Neural cell (in vitro differentiated cells): Measurements from ENCODE around the gene ECM2.
"Not testable (repeated sequence)": the region's sequence is repeated elsewhere in the genome, so short reads cannot be mapped to it uniquely, and the experiment has no call there.

Experiments used
- EP300 ChIP-seq: fragments of 450-650 bp; conservative IDR thresholded peaks from 2 replicates; pipeline ENCODE4 v1.6.1; 2014; ENCODE audit warnings: antibody characterized with exemption, mild to moderate bottlenecking, moderate library complexity; ENCODE audit not compliant: poor library complexity, severe bottlenecking
- EZH2 ChIP-seq: fragments of 200-600, 300-800 bp; shearing (Covaris generic), sonication (generic); IDR thresholded peaks from 2 replicates; pipeline ENCODE4 v1.6.1; 2014; ENCODE audit warnings: antibody characterized with exemption, low read length, borderline replicate concordance, mild to moderate bottlenecking; ENCODE audit not compliant: insufficient read depth, poor library complexity, severe bottlenecking
- RAD21 ChIP-seq: fragments of 450-650 bp; conservative IDR thresholded peaks from 2 replicates; pipeline ENCODE4 v1.6.1; 2014; ENCODE audit warnings: antibody characterized with exemption, mild to moderate bottlenecking, moderate library complexity
- SMC3 ChIP-seq: fragments of 450-650 bp; conservative IDR thresholded peaks from 2 replicates; pipeline ENCODE4 v1.6.1; 2014; ENCODE audit warnings: antibody characterized with exemption, mild to moderate bottlenecking, moderate library complexity; ENCODE audit not compliant: poor library complexity
- TF ChIP-seq, protein P1 (sequence below): fragments of 450-650 bp; IDR thresholded peaks from 2 replicates; pipeline ENCODE4 v1.5.1; 2014; ENCODE audit warnings: antibody characterized with exemption, mild to moderate bottlenecking, moderate library complexity; ENCODE audit not compliant: poor library complexity, severe bottlenecking

DNA sequence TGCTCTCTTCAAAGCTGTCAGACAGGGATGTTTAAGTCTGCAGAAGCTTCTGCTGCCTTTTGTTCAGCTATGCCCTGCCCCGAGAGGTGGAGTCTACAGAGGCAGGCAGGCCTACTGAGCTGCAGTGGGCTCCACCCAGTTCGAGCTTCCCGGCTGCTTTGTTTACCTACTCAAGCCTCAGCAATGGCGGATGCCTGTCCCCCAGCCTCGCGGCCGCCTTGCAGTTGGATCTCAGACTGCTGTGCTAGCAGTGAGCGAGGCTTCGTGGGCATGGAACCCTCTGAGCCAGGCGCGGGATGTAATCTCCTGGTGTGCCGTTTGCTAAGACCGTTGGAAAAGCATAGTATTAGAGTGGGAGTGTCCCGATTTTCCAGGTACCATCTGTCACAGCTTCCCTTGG, 37.8 kb upstream of the ECM2 start:
- TF ChIP-seq, protein P1, sequence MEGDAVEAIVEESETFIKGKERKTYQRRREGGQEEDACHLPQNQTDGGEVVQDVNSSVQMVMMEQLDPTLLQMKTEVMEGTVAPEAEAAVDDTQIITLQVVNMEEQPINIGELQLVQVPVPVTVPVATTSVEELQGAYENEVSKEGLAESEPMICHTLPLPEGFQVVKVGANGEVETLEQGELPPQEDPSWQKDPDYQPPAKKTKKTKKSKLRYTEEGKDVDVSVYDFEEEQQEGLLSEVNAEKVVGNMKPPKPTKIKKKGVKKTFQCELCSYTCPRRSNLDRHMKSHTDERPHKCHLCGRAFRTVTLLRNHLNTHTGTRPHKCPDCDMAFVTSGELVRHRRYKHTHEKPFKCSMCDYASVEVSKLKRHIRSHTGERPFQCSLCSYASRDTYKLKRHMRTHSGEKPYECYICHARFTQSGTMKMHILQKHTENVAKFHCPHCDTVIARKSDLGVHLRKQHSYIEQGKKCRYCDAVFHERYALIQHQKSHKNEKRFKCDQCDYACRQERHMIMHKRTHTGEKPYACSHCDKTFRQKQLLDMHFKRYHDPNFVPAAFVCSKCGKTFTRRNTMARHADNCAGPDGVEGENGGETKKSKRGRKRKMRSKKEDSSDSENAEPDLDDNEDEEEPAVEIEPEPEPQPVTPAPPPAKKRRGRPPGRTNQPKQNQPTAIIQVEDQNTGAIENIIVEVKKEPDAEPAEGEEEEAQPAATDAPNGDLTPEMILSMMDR, result not testable (repeated sequence)
- not testable (repeated sequence) for TF ChIP-seq RAD21, EP300, EZH2, SMC3
